ENCODE data around the gene DCAF5.

- TF ChIP-seq USF2 (IDR thresholded peaks at IDR 0.05; ENCODE audit: low read length) (no peak), CREB1 (IDR thresholded peaks at IDR 0.05) (no peak), BRCA1 (IDR thresholded peaks at IDR 0.05; ENCODE audit: low read depth, low read length) (no peak), CTCF (IDR thresholded peaks at IDR 0.05; ENCODE audit: control extremely low read depth in 1 of 3, insufficient read depth in 1 of 3, low read depth in 1 of 3, low read length in 3 of 3) (no peak), EZH2 (IDR thresholded peaks at IDR 0.05; ENCODE audit: low read depth, low read length, severe bottlenecking) (no peak), EP300 (IDR thresholded peaks at IDR 0.05; ENCODE audit: borderline replicate concordance in 1 of 2, low read depth in 2 of 2, low read length in 2 of 2) (no peak), CBX5 (IDR thresholded peaks at IDR 0.05; ENCODE audit: low read depth, low read length) (no peak)
Observed at GRCh38 chr14:69115407-69116185, 37.3 kb downstream of the DCAF5 start.
